Measurements from ENCODE around the gene PTPRR.

DNA sequence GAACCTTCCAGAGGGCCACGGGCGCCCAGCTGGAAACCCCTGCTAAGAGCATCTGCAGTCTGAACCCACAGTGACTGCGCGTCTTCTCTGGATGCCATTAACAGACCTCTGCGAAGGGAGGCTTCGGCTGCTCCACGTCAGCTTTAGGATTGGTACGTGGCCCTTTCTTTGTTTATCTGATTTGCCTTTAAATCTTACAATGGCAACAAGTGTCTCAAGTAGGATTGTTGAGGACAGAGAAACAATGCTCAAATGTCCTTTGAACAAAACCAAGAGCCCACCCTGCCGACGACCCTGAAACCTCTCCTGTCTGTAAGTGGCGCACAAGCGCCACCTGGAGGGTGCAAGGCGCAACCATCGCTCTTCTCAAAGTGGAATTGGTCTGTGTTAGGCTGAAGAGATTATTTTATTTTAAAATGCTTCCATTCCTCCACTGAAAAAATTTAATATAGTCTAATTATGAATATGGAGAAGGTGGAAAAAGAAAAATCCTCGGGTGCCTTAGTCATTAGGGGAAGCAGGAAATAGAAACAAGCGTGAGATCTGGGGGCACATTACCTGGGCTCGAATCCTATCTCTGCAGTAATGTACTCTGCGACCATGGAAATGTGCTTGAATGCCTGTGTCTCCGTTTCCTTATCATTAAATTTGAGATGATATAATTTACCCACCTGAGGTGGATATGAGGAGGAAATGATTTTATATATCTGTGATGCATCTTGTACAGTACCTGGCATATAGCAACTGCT lies 200.7 kb downstream of the PTPRR start:
- TF ChIP-seq, protein P1, sequence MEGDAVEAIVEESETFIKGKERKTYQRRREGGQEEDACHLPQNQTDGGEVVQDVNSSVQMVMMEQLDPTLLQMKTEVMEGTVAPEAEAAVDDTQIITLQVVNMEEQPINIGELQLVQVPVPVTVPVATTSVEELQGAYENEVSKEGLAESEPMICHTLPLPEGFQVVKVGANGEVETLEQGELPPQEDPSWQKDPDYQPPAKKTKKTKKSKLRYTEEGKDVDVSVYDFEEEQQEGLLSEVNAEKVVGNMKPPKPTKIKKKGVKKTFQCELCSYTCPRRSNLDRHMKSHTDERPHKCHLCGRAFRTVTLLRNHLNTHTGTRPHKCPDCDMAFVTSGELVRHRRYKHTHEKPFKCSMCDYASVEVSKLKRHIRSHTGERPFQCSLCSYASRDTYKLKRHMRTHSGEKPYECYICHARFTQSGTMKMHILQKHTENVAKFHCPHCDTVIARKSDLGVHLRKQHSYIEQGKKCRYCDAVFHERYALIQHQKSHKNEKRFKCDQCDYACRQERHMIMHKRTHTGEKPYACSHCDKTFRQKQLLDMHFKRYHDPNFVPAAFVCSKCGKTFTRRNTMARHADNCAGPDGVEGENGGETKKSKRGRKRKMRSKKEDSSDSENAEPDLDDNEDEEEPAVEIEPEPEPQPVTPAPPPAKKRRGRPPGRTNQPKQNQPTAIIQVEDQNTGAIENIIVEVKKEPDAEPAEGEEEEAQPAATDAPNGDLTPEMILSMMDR (IDR thresholded peaks at IDR 0.05; ENCODE audit: low read depth, low read length, missing input control), result peak; percentile 69
- TF ChIP-seq, protein P2, sequence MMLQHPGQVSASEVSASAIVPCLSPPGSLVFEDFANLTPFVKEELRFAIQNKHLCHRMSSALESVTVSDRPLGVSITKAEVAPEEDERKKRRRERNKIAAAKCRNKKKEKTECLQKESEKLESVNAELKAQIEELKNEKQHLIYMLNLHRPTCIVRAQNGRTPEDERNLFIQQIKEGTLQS (IDR thresholded peaks at IDR 0.05), result no peak
- no peak for TF ChIP-seq TAF1 (conservative IDR thresholded peaks at IDR 0.05)
- TF ChIP-seq RAD21 (IDR thresholded peaks at IDR 0.05), result peak; percentile 83 to 86
- TF ChIP-seq, protein P3, sequence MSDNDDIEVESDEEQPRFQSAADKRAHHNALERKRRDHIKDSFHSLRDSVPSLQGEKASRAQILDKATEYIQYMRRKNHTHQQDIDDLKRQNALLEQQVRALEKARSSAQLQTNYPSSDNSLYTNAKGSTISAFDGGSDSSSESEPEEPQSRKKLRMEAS (IDR thresholded peaks at IDR 0.05), result no peak
- TF ChIP-seq YY1 (IDR thresholded peaks at IDR 0.05), result no peak
- no peak for TF ChIP-seq JUND (IDR thresholded peaks at IDR 0.05)
- no peak for TF ChIP-seq NR2F2 (IDR thresholded peaks at IDR 0.05)
- TF ChIP-seq, protein P4, sequence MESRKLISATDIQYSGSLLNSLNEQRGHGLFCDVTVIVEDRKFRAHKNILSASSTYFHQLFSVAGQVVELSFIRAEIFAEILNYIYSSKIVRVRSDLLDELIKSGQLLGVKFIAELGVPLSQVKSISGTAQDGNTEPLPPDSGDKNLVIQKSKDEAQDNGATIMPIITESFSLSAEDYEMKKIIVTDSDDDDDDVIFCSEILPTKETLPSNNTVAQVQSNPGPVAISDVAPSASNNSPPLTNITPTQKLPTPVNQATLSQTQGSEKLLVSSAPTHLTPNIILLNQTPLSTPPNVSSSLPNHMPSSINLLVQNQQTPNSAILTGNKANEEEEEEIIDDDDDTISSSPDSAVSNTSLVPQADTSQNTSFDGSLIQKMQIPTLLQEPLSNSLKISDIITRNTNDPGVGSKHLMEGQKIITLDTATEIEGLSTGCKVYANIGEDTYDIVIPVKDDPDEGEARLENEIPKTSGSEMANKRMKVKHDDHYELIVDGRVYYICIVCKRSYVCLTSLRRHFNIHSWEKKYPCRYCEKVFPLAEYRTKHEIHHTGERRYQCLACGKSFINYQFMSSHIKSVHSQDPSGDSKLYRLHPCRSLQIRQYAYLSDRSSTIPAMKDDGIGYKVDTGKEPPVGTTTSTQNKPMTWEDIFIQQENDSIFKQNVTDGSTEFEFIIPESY (IDR thresholded peaks at IDR 0.05), result no peak
- TF ChIP-seq, protein P5, sequence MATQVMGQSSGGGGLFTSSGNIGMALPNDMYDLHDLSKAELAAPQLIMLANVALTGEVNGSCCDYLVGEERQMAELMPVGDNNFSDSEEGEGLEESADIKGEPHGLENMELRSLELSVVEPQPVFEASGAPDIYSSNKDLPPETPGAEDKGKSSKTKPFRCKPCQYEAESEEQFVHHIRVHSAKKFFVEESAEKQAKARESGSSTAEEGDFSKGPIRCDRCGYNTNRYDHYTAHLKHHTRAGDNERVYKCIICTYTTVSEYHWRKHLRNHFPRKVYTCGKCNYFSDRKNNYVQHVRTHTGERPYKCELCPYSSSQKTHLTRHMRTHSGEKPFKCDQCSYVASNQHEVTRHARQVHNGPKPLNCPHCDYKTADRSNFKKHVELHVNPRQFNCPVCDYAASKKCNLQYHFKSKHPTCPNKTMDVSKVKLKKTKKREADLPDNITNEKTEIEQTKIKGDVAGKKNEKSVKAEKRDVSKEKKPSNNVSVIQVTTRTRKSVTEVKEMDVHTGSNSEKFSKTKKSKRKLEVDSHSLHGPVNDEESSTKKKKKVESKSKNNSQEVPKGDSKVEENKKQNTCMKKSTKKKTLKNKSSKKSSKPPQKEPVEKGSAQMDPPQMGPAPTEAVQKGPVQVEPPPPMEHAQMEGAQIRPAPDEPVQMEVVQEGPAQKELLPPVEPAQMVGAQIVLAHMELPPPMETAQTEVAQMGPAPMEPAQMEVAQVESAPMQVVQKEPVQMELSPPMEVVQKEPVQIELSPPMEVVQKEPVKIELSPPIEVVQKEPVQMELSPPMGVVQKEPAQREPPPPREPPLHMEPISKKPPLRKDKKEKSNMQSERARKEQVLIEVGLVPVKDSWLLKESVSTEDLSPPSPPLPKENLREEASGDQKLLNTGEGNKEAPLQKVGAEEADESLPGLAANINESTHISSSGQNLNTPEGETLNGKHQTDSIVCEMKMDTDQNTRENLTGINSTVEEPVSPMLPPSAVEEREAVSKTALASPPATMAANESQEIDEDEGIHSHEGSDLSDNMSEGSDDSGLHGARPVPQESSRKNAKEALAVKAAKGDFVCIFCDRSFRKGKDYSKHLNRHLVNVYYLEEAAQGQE (IDR thresholded peaks at IDR 0.05), result no peak
- no peak for TF ChIP-seq FOXA1 (IDR thresholded peaks at IDR 0.05)

All from liver (tissue), 3 donors.